ENCODE data around the gene TMOD1.

- TF ChIP-seq SMYD3 (CRISPR knock-in tag; IDR thresholded peaks at IDR 0.05), result no peak
- no peak for TF ChIP-seq POLR2A (IDR thresholded peaks at IDR 0.05; ENCODE audit: insufficient read depth in 1 of 2, low read depth in 2 of 2, low read length in 2 of 2)
- TF ChIP-seq TARDBP (CRISPR knock-in tag; IDR thresholded peaks at IDR 0.05), result no peak
- TF ChIP-seq ZNF629 (CRISPR knock-in tag; conservative IDR thresholded peaks at IDR 0.05), result no peak
- TF ChIP-seq, protein P1, sequence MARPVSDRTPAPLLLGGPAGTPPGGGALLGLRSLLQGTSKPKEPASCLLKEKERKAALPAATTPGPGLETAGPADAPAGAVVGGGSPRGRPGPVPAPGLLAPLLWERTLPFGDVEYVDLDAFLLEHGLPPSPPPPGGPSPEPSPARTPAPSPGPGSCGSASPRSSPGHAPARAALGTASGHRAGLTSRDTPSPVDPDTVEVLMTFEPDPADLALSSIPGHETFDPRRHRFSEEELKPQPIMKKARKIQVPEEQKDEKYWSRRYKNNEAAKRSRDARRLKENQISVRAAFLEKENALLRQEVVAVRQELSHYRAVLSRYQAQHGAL (CRISPR knock-in tag; IDR thresholded peaks at IDR 0.05; ENCODE audit: not compliant biosample characterization), result no peak
- TF ChIP-seq SSRP1 (CRISPR knock-in tag; IDR thresholded peaks at IDR 0.05), result no peak
- TF ChIP-seq CAMTA2 (CRISPR knock-in tag; IDR thresholded peaks at IDR 0.05; ENCODE audit: borderline replicate concordance), result no peak
- no peak for TF ChIP-seq NR1H2 (CRISPR knock-in tag; IDR thresholded peaks at IDR 0.05; ENCODE audit: borderline replicate concordance, low read depth)
- no peak for TF ChIP-seq GPBP1L1 (CRISPR knock-in tag; IDR thresholded peaks at IDR 0.05)
Observed at GRCh38 chr9:97506306-97506705, 4.8 kb downstream of the TMOD1 start.
